NB4 (cell line): ENCODE results near the gene MAB21L3.

ENCODE experiments used
- DNase-seq: peaks from one replicate; pipeline ENCODE4 v3.0.0; 2010; ENCODE audit warnings: low read depth
- H3K4me3 ChIP-seq: one replicate; pipeline ENCODE4 v1.5.1; 2011; ENCODE audit warnings: mild to moderate bottlenecking, low read depth, low read length, moderate library complexity
- CTCF ChIP-seq: IDR thresholded peaks from one replicate; pipeline ENCODE4 v1.5.1; 2012; ENCODE audit warnings: low read depth, low read length
- MYC ChIP-seq: IDR thresholded peaks from 2 replicates; pipeline ENCODE4 v1.6.1; 2011; ENCODE audit warnings: low read depth, low read length
- POLR2A ChIP-seq: IDR thresholded peaks from 2 replicates; pipeline ENCODE4 v1.6.1; 2011; ENCODE audit warnings: mild to moderate bottlenecking; ENCODE audit not compliant: insufficient read length; ENCODE audit errors: extremely low read depth
- TF ChIP-seq, protein P1 (sequence below): IDR thresholded peaks from 2 replicates; pipeline ENCODE4 v1.6.1; 2011; ENCODE audit warnings: low read depth, low read length

The MAB21L3 gene

DNA sequence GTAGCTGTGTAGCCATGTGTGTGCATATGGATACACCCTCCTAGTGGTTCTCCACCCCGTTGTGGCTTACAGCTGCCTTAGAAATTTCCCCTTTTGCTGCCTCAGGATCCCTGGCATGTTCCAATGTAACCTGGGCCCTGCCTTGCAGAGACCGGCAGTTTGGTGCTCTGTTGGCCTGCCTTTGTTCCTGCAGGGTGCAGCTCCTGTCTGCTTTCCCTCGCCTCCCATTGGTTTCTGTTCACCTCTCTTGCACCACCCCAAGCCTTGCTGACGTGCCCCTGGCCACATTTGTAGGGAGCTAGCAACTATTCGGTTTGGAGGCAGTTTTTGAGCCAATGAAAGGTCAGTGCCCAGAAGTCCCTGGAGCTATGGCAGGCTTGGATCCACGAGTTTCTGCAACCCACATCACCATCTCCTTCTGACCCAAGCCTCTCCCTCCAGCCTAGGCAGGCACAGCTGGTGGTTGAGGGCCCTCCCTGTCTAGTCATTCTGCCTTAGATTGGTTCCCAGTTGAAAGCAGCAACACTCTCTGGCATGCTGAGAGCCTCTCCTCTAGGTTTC lies 54.9 kb downstream of the MAB21L3 start:
- TF ChIP-seq, protein P1, sequence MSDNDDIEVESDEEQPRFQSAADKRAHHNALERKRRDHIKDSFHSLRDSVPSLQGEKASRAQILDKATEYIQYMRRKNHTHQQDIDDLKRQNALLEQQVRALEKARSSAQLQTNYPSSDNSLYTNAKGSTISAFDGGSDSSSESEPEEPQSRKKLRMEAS, result no peak
- TF ChIP-seq CTCF (no peak), POLR2A (no peak), MYC (no peak)
- DNase-seq, result peak; percentile 8
- H3K4me3 ChIP-seq, result no peak overlapping the region

DNA sequence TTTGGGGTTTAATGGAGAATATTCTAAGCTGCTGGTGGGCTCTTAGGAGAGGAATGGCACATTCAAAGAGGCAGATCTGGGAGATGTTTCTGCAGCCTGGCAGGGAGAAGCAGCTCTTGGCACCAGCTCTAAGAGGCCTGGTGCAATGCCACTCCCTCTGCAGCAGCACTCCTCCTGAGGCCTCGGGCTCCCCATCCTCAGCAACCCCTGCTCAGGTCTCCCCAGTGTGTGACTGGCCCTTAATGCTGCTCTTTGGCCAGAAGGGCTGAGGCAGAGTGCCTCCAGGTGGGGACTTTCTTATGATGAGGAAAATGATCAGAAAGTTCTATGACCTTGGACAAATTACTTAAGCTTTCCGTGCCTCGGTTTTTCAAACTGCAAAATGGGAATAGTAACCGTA lies 55.5 kb downstream of the MAB21L3 start:
- DNase-seq, result no peak
- no peak overlapping the region for H3K4me3 ChIP-seq
- TF ChIP-seq, protein P1, result no peak
- TF ChIP-seq MYC (no peak), CTCF (no peak), POLR2A (no peak)

GRCh38 chr1:116167625-116168276 lies 56.6 kb downstream of the MAB21L3 start:
- TF ChIP-seq POLR2A, result no peak
- no peak for TF ChIP-seq MYC
- TF ChIP-seq, protein P1, result no peak
- TF ChIP-seq CTCF, result no peak
- no peak for DNase-seq
- H3K4me3 ChIP-seq, result no peak overlapping the region

DNA sequence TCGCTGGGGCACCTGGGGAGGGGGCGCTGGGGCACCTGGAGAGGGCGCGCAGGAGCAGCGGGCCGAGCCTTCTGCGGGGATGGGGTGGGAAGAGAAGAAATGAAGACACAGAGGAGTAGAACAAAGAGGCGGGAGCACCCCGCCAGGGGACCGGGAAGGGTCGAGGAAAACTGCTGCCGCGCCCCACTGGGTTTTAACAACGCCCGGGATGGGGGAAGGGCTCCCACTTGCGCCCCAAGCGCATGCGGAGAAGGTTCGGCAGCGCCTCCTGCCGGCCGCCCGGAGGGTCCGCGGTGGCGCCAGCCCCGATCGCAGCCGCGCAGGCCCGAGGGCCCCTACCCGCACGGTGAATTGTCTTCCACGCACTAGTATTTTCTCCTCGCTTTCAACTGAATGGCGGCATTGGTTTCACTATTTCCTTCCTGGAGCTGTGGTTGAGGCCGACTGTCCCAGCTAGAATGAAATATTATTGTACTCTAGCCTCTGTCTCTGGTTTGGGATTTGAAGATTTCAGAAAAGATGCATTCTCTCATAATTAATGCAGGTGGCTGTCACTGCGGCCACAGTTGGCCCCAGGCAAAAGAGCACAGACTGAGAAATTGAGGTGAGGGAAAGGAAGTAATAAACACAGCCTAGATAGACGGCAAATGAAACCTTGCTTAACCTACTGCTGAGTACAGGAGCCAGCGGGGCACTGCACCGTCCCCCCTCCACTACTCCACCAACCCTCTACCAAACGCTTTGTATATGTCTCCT lies 57.3 kb downstream of the MAB21L3 start:
- TF ChIP-seq, protein P1, result no peak
- peak; percentile 77 for TF ChIP-seq CTCF
- DNase-seq, result peak; percentile 74
- no peak overlapping the region for H3K4me3 ChIP-seq

DNA sequence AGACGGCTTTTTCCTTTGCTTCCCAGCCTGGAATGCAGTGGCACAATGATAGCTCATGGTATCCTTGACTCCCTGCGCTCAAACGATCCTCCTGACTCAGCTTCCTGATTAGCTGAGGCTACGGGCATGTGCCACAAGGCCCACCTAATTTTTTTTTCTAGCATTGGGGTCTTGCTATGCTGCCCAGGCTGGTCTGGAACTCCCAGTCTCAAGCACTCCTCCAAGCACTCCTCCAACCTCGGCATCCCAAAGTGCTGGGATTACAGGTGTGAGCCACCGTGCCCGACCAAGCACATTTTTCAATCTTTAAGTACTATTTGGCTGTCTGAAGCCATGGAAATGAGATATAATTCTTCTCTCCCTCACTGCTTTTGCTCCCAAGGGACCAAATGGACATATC lies 58.7 kb downstream of the MAB21L3 start:
- TF ChIP-seq MYC, result no peak
- TF ChIP-seq POLR2A, result no peak
- no peak for TF ChIP-seq CTCF
- TF ChIP-seq, protein P1, result no peak
- DNase-seq, result no peak

More for the DNA sequence above, 58.7 kb downstream of the MAB21L3 start:
- H3K4me3 ChIP-seq, result no peak overlapping the region
